ENCODE data around the gene GNAO1. TPM values are rescaled to one million over a fixed set of nuclear protein-coding genes. Genes with fewer than 3 reads are reported as not detected.
A peak's percentile ranks its signal among the peaks of the same experiment; 100 is the strongest.

Gene GNAO1
- total and polyA plus RNA-seq, 5 donors = 69.4 to 163 (median 118) TPM

DNA sequence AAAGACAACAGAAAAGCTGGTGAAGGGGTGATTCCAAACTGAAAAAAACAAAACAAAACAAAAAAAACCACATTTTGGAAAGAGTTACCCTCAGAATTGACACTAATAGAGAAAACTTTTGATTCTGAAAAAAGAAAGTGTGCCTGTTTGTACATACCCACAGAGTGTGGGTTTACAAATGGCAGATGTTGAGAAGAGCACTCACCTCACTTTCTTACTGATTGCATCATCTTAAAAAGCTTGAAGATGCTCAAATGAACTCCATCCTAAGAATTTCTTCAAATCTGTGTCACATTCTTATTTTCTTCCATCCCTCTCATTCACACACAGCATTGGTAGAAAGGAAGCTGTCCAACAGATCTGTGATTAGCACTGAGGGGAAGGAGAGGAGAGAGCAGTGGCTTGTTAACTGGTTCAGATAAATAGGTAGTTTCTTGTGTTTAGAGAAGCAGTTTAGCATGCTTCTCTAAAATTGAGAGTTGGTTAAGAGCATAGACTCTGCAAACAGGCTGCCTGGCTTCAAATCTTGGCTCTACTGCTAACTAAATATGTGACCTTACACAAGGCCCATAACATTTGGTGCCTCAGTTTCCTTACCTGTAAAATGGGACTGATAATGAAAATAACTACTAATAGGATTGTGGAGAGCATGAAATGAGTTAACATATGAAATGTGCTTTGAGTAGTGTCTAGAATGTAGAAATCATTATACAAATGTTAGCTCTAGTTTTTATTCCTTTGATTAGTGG lies 6.9 kb downstream of the GNAO1 start:
- Histone ChIP-seq H3K4me1 (ENCODE audit: control insufficient read depth, insufficient read depth, low read length) (peaks cover 13% of the 10 kb centered on the region), H3K4me3 (ENCODE audit: low read length) (no peak overlapping the region), H3K27me3 (ENCODE audit: control insufficient read depth, insufficient read depth) (no peaks in the 10 kb centered on the region), H3K9me3 (ENCODE audit: control insufficient read depth, low read length) (no peaks in the 10 kb centered on the region), H3K27ac (ENCODE audit: low read length) (no peak overlapping the region)
- intact Hi-C loops (cut with DNase I) = loop anchor here in 3 of 4 donors (10.0 kb wide), 2 partner anchors 67 to 117 kb away; no protein-coding TSS in a partner anchor
- DNase-seq = no peak
- ATAC-seq = no peak

DNA sequence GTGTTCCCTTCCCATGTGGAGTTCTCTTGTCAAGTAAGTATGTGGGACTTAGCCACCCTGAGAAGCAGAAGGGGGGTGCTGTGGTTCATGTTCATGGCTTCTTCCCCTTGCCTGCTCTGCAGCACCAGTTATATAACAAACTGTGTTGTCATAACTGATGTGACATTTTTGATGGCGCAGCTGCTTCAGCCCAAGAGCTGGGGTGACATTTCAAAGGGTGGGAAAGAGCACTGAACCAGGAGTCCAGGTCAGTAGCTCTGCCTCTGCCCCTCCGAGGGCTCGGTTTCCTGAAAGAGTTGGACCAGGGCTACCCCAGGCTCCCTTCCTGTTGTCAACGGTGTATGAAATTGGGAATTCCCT lies 7.4 kb downstream of the GNAO1 start:
- intact Hi-C loops (cut with DNase I) = loop anchor here in 3 of 4 donors (10.0 kb wide), 2 partner anchors 66 to 116 kb away; no protein-coding TSS in a partner anchor
- 61% methylated on average over 4 of the region's 4 CpGs for WGBS
- DNase-seq = no peak
- H3K27ac ChIP-seq (ENCODE audit: low read length) = no peak overlapping the region
- H3K4me3 ChIP-seq (ENCODE audit: low read length) = no peak overlapping the region
- peaks cover 13% of the 10 kb centered on the region for H3K4me1 ChIP-seq (ENCODE audit: control insufficient read depth, insufficient read depth, low read length)
- no peaks in the 10 kb centered on the region for H3K9me3 ChIP-seq (ENCODE audit: control insufficient read depth, low read length)
- no peaks in the 10 kb centered on the region for H3K27me3 ChIP-seq (ENCODE audit: control insufficient read depth, insufficient read depth)
- no peak for ATAC-seq

DNA sequence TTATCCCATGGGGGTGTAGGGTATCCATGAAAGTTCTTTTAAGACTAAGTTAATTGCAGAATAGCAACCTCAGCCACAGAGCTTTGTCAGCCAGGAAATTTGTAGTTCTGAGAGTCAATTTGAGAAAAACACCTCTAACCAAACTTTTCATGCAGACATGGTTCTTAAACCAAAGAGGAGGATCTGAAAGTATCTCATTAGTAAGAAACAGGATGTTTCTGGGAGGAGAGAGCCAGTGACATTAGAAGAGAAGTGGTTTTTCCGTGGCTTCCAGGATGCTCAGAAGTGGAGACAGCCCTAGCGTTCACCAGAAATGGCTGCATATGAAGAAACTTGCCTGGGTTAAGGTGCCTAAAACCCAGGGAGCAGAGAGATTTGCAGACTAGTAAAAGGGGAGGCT lies 7.9 kb downstream of the GNAO1 start:
- H3K27me3 ChIP-seq (ENCODE audit: control insufficient read depth, insufficient read depth) = no peaks in the 10 kb centered on the region
- H3K27ac ChIP-seq (ENCODE audit: low read length) = no peak overlapping the region
- no peaks in the 10 kb centered on the region for H3K9me3 ChIP-seq (ENCODE audit: control insufficient read depth, low read length)
- intact Hi-C loops (cut with DNase I) = loop anchor here in 3 of 4 donors (10.0 kb wide), 2 partner anchors 66 to 116 kb away; no protein-coding TSS in a partner anchor
- no peak overlapping the region for H3K4me3 ChIP-seq (ENCODE audit: low read length)
- peaks cover 13% of the 10 kb centered on the region for H3K4me1 ChIP-seq (ENCODE audit: control insufficient read depth, insufficient read depth, low read length)
- 68% methylated on average over 2 of the region's 2 CpGs for WGBS
- ATAC-seq (no peak), DNase-seq (no peak)

DNA sequence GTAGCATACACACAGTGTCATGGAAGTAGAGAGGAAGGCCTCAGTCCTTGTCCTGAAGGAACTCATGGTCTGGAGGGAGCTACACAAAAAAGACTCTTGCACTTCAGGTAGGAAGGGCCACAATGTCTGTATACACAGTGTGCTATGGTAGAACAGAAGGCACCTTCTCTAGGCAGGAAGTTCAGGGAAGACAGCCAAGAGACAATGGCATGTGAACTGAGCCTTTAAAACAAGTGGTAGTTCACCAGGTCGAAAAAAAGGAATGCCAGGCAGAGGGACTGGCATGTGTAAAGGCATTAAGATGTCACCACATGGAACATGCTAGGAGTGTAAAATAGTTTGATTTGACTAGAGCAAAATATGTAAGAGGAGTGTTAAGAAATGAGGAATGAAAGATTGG lies 9.7 kb downstream of the GNAO1 start:
- Histone ChIP-seq H3K4me3 (ENCODE audit: low read length) (no peak overlapping the region), H3K27me3 (ENCODE audit: control insufficient read depth, insufficient read depth) (no peaks in the 10 kb centered on the region), H3K9me3 (ENCODE audit: control insufficient read depth, low read length) (no peaks in the 10 kb centered on the region), H3K4me1 (ENCODE audit: control insufficient read depth, insufficient read depth, low read length) (peaks cover 10% of the 10 kb centered on the region), H3K27ac (ENCODE audit: low read length) (no peak overlapping the region)
- ATAC-seq (no peak), DNase-seq (no peak)
- WGBS = 72% methylated on average over 1 of the region's 1 CpG
- intact Hi-C loops (cut with DNase I) = no loop called here

DNA sequence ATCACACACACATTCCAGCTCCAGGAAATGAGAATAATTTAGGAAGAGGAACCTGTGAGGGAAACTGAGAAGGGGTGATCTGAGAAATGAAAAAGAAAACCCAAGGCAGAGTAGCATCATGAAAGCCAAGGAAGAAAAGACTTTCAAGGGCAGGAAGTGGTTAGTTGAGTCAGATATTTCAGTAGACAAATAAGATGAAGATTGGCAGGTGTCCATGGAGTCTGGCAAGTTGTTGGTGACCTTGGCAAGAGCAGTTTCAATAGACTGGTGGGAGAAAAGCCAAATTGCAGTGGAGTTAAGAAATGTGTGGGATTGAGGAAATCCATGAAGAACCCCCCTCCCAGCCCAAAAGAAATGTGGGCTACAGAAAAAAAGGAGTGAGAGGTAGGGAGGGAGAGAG lies 10.7 kb downstream of the GNAO1 start:
- ATAC-seq (peak in 1 of 2 donors; percentile 8), DNase-seq (peak in 2 of 3 donors; percentile 41 to 68)
- intact Hi-C loops (cut with DNase I) = no loop called here
- peaks cover 7% of the 10 kb centered on the region for H3K4me1 ChIP-seq (ENCODE audit: control insufficient read depth, insufficient read depth, low read length)
- no peak overlapping the region for H3K4me3 ChIP-seq (ENCODE audit: low read length)
- H3K27me3 ChIP-seq (ENCODE audit: control insufficient read depth, insufficient read depth) = no peaks in the 10 kb centered on the region
- H3K9me3 ChIP-seq (ENCODE audit: control insufficient read depth, low read length) = no peaks in the 10 kb centered on the region
- no peak overlapping the region for H3K27ac ChIP-seq (ENCODE audit: low read length)

DNA sequence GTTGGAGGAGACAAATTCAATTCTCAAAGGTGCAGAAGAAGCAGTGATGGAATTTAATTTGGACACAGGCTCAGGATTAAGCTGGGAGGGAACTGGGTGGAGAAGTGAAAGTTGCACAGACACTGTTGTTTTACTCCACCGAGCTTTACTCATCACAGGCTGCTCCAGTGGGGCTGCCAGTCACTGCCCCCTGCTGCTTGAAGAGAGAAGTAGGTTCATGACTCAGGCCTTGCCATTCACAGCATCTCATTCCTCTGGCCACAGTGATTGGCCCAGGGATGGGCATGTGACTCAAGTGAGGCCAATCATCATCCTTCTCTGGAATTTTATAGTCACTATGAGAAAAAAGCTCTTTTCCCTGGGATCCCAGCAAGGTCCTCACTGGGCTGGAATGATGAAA lies 11.8 kb downstream of the GNAO1 start:
- Histone ChIP-seq H3K4me3 (ENCODE audit: low read length) (no peak overlapping the region), H3K4me1 (ENCODE audit: control insufficient read depth, insufficient read depth, low read length) (peaks cover 7% of the 10 kb centered on the region), H3K27ac (ENCODE audit: low read length) (no peak overlapping the region), H3K9me3 (ENCODE audit: control insufficient read depth, low read length) (no peaks in the 10 kb centered on the region), H3K27me3 (ENCODE audit: control insufficient read depth, insufficient read depth) (no peaks in the 10 kb centered on the region)
- DNase-seq = peak in 2 of 3 donors; percentile 20 to 69
- ATAC-seq = peak; percentile 53 to 60
- WGBS = 35% methylated on average over 1 of the region's 1 CpG
- intact Hi-C loops (cut with DNase I) = no loop called here

DNA sequence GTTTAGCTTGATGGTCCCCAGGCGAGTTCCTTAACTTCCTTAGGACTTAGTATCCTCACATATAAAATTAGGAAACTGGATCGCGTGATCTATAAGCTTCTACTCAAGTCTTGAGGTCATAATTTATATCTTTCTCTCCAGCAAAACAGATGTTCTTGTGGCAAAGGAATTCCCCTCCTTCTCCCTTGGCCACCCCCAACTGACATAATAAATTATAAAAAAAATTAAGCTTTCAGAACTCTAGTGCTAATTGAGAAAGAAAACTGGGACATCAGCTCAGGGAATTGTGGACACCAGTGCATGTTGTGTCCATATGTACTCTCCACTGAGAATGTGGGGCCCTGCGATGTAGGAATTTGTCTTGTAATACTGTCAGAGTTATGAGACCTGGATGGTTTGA lies 13.5 kb downstream of the GNAO1 start:
- no peaks in the 10 kb centered on the region for H3K27me3 ChIP-seq (ENCODE audit: control insufficient read depth, insufficient read depth)
- H3K4me1 ChIP-seq (ENCODE audit: control insufficient read depth, insufficient read depth, low read length) = peaks cover 7% of the 10 kb centered on the region
- no peaks in the 10 kb centered on the region for H3K9me3 ChIP-seq (ENCODE audit: control insufficient read depth, low read length)
- WGBS = 76% methylated on average over 4 of the region's 4 CpGs
- no peak overlapping the region for H3K27ac ChIP-seq (ENCODE audit: low read length)
- DNase-seq (no peak), ATAC-seq (no peak)
- intact Hi-C loops (cut with DNase I) = no loop called here
- H3K4me3 ChIP-seq (ENCODE audit: low read length) = no peak overlapping the region

DNA sequence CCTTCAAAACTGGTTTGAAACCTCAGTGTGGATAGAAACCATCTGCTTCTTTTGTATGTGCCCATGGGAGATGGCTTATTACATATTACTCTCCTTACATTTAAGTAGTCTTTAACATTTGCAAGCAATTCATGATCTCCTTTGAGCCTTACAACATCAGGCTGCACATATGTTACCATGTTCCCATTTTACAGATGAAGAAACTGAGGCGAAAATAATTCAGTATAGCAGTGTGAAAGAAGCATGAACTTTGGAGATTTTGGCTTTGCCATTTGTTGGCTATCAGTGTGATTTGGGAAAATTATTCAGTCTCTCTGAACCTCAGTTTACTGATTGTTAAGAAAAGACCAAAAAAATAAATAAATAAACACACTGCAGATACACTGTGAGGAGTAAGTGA lies 15.7 kb downstream of the GNAO1 start:
- Histone ChIP-seq H3K9me3 (ENCODE audit: control insufficient read depth, low read length) (no peaks in the 10 kb centered on the region), H3K27me3 (ENCODE audit: control insufficient read depth, insufficient read depth) (no peaks in the 10 kb centered on the region), H3K4me3 (ENCODE audit: low read length) (no peak overlapping the region), H3K27ac (ENCODE audit: low read length) (no peak overlapping the region), H3K4me1 (ENCODE audit: control insufficient read depth, insufficient read depth, low read length) (peaks cover 5% of the 10 kb centered on the region)
- WGBS = 89% methylated on average over 1 of the region's 1 CpG
- intact Hi-C loops (cut with DNase I) = no loop called here
- DNase-seq = no peak
- no peak for ATAC-seq

DNA sequence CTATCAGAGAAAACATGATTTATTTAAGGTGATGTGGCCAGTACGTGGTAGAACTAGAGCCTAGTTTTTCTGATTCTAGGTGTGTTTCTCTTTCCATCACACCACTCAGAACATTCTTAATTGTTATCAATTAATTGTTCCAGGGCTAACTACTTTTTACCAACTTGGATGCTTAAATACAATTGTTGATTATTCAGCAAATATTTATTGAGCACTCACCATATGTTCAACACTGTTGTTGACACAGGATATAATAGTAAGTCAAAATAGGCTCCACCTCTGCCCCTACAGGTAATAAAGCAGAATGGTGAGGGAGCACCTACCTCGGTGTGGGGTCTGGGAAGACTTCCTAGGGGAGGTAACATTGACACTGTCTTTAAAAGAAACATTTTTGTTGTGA lies 16.1 kb downstream of the GNAO1 start:
- DNase-seq (no peak), ATAC-seq (no peak)
- intact Hi-C loops (cut with DNase I) = no loop called here

DNA sequence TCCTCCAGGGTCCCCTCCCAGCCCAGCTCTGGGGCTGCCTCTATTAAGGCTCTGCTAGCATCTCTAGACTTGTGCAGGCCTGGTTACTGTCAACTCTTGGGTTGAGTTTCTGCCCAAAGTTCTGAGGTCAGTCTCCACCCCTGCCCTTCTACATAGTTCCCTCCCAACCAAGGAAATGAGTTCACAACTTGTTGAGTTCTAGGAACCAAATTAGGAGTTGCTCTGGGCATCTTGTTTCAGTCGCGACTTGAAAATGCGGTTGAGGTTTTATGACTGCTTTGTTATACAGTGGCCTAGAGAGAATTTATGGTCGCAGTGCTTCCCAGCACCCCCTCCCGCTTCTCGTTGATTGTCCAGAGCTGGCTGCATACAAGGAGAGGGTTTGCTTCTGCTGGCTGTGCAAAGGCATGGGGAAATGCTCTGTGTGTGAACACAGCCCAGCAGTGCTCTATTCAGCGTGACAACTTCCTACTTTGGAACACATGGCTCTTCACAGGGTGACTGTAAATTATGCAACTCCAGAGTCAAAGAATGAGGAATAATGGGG lies 20.2 kb downstream of the GNAO1 start:
- WGBS = 40% methylated on average over 7 of the region's 7 CpGs

More for the DNA sequence above, 16.1 kb downstream of the GNAO1 start:
- Histone ChIP-seq H3K4me3 (ENCODE audit: low read length) (no peak overlapping the region), H3K4me1 (ENCODE audit: control insufficient read depth, insufficient read depth, low read length) (peaks cover 4% of the 10 kb centered on the region), H3K27ac (ENCODE audit: low read length) (no peak overlapping the region), H3K9me3 (ENCODE audit: control insufficient read depth, low read length) (no peaks in the 10 kb centered on the region), H3K27me3 (ENCODE audit: control insufficient read depth, insufficient read depth) (no peaks in the 10 kb centered on the region)
- WGBS = 77% methylated on average over 2 of the region's 2 CpGs

DNA sequence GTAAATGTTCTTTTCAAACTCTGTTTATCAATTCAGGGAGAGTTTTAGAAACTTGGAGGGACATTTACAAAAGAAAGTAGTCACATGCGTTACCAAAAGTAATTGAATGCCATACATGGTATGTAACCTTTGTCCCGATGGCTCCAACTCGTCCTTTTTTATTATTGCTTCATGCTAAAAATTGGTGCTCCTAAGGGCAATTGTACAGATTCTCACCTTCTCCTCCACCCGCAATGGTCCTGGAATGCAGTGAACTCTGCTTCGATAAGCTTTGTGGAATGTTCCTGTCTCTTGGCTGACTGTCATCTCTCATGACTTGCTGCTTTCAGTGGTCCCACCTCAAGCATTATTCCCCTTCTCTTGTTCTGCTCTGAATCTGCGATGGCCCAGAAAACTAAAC lies 20.9 kb downstream of the GNAO1 start:
- H3K9me3 ChIP-seq (ENCODE audit: control insufficient read depth, low read length) = no peaks in the 10 kb centered on the region
- 45% methylated on average over 6 of the region's 6 CpGs for WGBS
- DNase-seq (no peak), ATAC-seq (no peak)
- peaks cover 12% of the 10 kb centered on the region for H3K4me1 ChIP-seq (ENCODE audit: control insufficient read depth, insufficient read depth, low read length)
- no peaks in the 10 kb centered on the region for H3K27me3 ChIP-seq (ENCODE audit: control insufficient read depth, insufficient read depth)
- no peak overlapping the region for H3K4me3 ChIP-seq (ENCODE audit: low read length)
- peak overlapping the region; percentile 75 for H3K27ac ChIP-seq (ENCODE audit: low read length)
- intact Hi-C loops (cut with DNase I) = no loop called here

More for the DNA sequence above, 20.2 kb downstream of the GNAO1 start:
- H3K4me1 ChIP-seq (ENCODE audit: control insufficient read depth, insufficient read depth, low read length) = peaks cover 12% of the 10 kb centered on the region
- intact Hi-C loops (cut with DNase I) = no loop called here
- DNase-seq (peak in 1 of 3 donors; percentile 24), ATAC-seq (peak; percentile 84 to 86)
- H3K27ac ChIP-seq (ENCODE audit: low read length) = peak overlapping the region; percentile 19
- H3K9me3 ChIP-seq (ENCODE audit: control insufficient read depth, low read length) = no peaks in the 10 kb centered on the region
- H3K4me3 ChIP-seq (ENCODE audit: low read length) = no peak overlapping the region
- no peaks in the 10 kb centered on the region for H3K27me3 ChIP-seq (ENCODE audit: control insufficient read depth, insufficient read depth)

Measured in right cardiac atrium (tissue), 5 donors.